GM10847 (cell line): ENCODE measurements around the gene PARD3B.

Experiments
- POLR2A ChIP-seq: IDR thresholded peaks from 2 replicates; pipeline ENCODE4 v1.6.1; 2011; ENCODE audit not compliant: insufficient read length; ENCODE audit errors: extremely low read depth

The PARD3B gene

DNA sequence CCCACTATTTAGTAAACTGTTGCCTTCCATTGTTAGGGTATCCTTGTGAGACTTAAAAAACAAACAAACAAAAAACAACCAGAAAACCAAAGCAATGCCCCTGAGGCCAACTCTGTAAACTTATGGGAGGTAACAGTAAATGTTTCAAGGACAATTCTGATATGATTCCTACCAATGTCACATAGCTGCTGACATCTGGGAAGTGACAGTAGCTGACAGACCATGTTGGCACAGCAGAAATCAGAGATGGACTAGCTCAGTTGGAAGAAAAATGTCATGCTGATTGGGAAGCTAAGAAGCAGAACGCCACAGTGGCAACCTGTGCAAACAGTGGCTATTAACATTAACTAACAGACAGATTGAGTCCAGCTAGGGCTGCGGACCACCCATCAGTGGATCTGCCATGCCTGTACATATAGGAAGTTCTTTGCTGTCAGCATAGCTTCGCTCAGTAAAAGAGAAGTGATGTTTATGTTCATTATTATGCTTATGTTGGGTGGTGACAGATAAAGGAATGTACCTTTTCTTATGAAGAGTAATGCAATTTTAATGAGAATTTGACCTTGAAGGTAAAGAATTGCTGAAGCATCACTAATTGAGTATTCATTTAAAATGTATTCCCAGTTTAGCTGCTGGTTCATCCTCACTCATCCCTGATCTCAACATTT is 180.6 kb downstream of the PARD3B start:
- no peak for TF ChIP-seq POLR2A

DNA sequence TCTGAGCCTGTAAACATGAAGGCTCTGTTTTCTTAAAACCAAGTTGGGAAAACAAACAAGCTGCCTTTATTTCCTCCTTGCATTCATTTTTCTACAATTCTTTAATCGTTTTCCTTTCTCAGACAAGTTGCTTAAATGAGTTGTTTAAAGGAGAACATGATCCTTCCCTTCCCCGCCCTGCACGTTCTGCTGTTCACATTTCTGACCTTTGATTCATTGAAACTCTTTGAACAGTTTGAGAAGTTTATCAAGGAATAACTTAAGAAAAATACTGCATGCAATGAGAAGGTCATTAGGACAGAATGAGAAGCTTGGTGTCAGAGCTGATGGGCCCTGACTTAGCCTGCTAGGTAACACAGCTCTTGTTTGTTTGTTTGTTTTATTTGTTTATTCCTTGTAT is 181.6 kb downstream of the PARD3B start:
- no peak for TF ChIP-seq POLR2A

- no peak for TF ChIP-seq POLR2A
Measured at GRCh38 chr2:204727368-204727767, 182.1 kb downstream of the PARD3B start.

DNA sequence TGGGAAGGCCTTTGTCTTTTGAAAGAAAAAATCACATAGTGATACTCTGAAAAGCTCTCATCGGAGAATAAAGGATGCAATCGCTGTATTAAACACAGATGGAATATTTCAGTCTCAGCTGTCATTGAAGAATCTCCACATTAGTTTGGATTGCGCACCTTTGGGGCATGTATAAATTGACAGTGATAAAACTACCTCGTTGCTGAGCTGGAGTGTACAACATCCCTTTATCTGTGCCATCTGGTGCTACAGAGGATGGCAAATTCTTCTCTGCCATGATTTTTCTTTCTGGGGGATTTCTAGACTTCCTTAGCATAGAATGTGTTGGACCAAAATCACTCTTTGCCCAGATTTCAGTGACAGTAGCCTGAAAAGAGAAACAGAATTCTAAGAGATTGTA is 185.3 kb downstream of the PARD3B start:
- TF ChIP-seq POLR2A, result no peak

- no peak for TF ChIP-seq POLR2A
Measured at GRCh38 chr2:204732019-204732418, 186.7 kb downstream of the PARD3B start.

GRCh38 chr2:204737296-204737695 is 192.0 kb downstream of the PARD3B start:
- no peak for TF ChIP-seq POLR2A

DNA sequence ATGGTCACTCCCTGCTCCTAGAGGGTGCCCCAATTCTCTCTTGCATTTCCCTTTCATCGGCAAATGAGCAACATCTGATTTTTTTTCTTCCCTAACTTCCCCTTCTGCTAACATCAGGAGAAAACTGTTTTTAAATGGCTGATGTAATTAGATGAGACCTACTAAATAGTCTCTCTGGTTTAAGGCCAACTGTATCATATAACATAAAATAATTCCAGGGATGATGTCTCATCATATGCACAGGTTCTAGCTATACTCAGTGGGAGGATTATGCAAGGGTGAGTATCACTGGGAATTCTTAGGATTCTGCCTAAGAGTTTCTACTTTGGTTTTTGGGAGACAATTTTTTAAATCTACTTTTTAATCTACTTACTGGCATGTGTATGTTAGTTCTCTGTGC is 193.4 kb downstream of the PARD3B start:
- TF ChIP-seq POLR2A, result no peak

DNA sequence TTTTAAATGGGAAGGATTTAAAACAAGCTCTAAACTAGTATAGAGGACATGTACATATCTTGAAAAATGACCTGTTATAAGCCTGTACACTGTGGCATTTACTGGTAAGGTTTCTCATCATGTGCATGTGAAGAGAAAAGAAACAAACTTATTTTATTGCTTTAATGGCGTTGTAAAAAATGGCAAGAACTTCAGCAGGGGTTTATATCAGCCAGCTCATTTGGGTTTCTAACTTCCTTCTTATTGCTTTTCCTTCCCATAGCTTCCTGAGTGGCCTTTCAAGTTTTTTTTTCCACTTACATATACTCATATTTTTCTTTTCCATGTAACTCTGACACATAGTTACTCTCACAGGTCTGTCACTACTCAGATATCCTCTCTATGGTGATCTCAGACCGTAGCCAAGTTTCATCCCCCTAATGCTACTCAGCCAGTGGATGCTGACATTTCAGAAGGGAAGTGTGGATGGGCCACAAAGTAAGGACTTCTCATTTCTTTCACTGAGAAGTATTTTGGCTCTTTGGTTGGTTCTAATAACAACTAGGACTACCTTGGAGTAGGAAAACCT is 198.2 kb downstream of the PARD3B start:
- TF ChIP-seq POLR2A, result no peak

GRCh38 chr2:204744506-204744905 is 199.2 kb downstream of the PARD3B start:
- TF ChIP-seq POLR2A, result no peak

GRCh38 chr2:204748286-204748685 is 203.0 kb downstream of the PARD3B start:
- no peak for TF ChIP-seq POLR2A

DNA sequence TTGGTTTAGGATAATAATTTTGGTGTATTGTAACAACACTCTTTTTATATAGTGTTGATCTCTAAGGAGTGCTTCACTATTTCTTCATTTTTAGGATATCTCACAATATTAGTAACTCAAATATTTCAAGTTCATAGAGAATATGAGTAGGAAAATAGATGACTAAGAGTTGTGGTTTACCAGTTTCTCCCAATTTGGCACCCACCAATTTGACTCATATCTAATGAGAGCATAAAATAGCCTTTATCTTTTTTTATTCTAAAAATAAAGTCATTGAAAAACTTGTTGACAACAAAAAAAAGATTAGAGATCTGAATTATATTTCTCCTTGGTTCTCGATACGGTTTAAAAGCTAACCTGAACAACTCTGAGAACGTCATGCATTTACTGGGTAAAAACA is 204.0 kb downstream of the PARD3B start:
- TF ChIP-seq POLR2A, result no peak

- TF ChIP-seq POLR2A, result no peak
Measured at GRCh38 chr2:204750389-204750788, 205.1 kb downstream of the PARD3B start.

GRCh38 chr2:204751472-204751871 is 206.2 kb downstream of the PARD3B start:
- TF ChIP-seq POLR2A, result no peak

DNA sequence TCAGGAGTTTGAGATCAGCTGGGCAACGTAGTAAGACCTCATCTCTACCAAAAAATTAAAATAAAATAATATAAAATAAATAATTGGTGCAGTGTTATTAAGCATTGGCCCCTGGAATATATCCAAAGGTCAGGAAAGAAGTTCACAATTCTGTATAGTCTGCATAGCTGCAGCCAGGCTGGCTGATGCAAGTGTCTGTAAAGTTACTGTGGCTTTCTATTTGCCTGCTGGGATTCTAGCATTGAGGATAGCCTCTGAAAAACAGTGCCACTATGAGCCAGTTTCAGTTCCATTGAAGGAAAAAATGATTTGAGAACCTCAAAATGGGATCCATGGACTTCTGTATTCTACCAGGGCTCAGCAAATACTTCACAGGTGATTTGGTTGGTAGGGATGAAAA is 208.6 kb downstream of the PARD3B start:
- no peak for TF ChIP-seq POLR2A

GRCh38 chr2:204754898-204755297 is 209.6 kb downstream of the PARD3B start:
- TF ChIP-seq POLR2A, result no peak

DNA sequence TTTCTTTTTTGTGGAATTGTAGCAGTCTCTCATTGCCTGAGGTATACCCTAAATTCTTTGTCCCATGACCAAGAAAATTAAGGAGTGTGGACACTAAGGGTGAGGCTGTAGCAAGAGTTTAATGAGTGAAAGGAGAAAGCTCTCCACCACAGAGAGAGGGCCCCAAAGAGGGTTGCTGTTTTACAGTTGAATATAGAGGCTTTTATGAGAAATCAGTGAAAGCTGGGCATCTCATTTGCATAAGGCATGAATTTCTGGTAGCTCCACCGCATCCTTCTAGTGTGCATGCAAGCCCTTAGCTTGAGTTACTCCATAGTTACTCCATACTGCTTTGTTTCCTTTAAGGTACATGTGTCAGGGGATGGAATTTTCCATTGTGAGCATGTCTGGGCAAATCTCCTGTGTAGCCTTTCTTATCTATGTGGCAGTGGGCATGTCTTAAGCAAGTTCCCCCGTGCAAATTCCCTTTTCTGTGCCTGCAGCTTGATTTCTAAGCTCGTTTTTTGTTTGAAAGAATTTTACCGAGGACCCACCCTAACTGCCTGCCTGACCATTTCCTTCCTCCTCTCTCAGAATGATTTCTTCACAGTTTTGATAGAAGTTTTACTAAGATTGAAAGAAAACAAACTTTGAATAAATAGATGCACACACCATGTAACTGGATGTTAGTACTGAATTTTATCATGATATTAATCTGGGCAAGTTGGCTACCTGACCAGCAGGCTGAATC is 218.9 kb downstream of the PARD3B start:
- no peak for TF ChIP-seq POLR2A
